ENCODE data around the gene PLSCR1. TPM values are rescaled to one million over a fixed set of nuclear protein-coding genes. Genes with fewer than 3 reads are reported as not detected.

The PLSCR1 gene
- total RNA-seq, 1 experiment from 2014 or later, result 58.1 TPM

- no peak for TF ChIP-seq CTCF (IDR thresholded peaks at IDR 0.05)
- TF ChIP-seq NFATC4 (CRISPR knock-in tag; IDR thresholded peaks at IDR 0.05), result no peak
- TF ChIP-seq TCF7 (CRISPR knock-in tag; IDR thresholded peaks at IDR 0.05; ENCODE audit: low read depth), result no peak
- no peak for TF ChIP-seq FOXJ3 (CRISPR knock-in tag; IDR thresholded peaks at IDR 0.05; ENCODE audit: borderline replicate concordance)
Measured at GRCh38 chr3:146542978-146543377, 1.4 kb downstream of the PLSCR1 start (continued).

- no peak for TF ChIP-seq NR2C2 (CRISPR knock-in tag; IDR thresholded peaks at IDR 0.05)
- no peak for TF ChIP-seq GTF2I (CRISPR knock-in tag; conservative IDR thresholded peaks at IDR 0.05)
- no peak for TF ChIP-seq ZNF512 (CRISPR knock-in tag; IDR thresholded peaks at IDR 0.05; ENCODE audit: borderline replicate concordance)
- no peak for TF ChIP-seq MYBL2 (CRISPR knock-in tag; IDR thresholded peaks at IDR 0.05)
- no peak for TF ChIP-seq NR3C1 (CRISPR knock-in tag; conservative IDR thresholded peaks at IDR 0.05; ENCODE audit: low read depth)
- TF ChIP-seq ZNF671 (CRISPR knock-in tag; IDR thresholded peaks at IDR 0.05), result no peak
- TF ChIP-seq ZNF281 (CRISPR knock-in tag; IDR thresholded peaks at IDR 0.05), result no peak
- TF ChIP-seq ZNF138 (CRISPR knock-in tag; conservative IDR thresholded peaks at IDR 0.05), result no peak
- TF ChIP-seq USF2 (CRISPR knock-in tag; IDR thresholded peaks at IDR 0.05), result no peak
- no peak for TF ChIP-seq CREB1 (CRISPR knock-in tag; IDR thresholded peaks at IDR 0.05)
- no peak for TF ChIP-seq ZNF121 (CRISPR knock-in tag; IDR thresholded peaks at IDR 0.05)
- TF ChIP-seq SMAD3 (CRISPR knock-in tag; IDR thresholded peaks at IDR 0.05; ENCODE audit: borderline replicate concordance), result no peak
- no peak for TF ChIP-seq ATF1 (CRISPR knock-in tag; IDR thresholded peaks at IDR 0.05)
- Mint-ChIP-seq H3K4me3 (peak overlapping the region; percentile 44), H3K4me1 (peaks cover 36% of the 10 kb centered on the region), H3K36me3 (peaks cover 39% of the 10 kb centered on the region), H3K27me3 (ENCODE audit: low read depth) (peaks cover 7% of the 10 kb centered on the region), H3K9me3 (peaks cover 17% of the 10 kb centered on the region), H3K27ac (no peak overlapping the region)
- ATAC-seq (no peak), DNase-seq (ENCODE audit: low spot score) (no peak)
- CTCF ChIA-PET, result no interaction called here
- POLR2A ChIA-PET, result no interaction called here
Measured at GRCh38 chr3:146542179-146542578, 2.2 kb downstream of the PLSCR1 start.

- Mint-ChIP-seq H3K36me3 (peaks cover 39% of the 10 kb centered on the region), H3K27me3 (ENCODE audit: low read depth) (peaks cover 1% of the 10 kb centered on the region; the same call in 1 of the 2 replicates), H3K4me1 (peaks cover 47% of the 10 kb centered on the region), H3K27ac (no peak overlapping the region), H3K4me3 (no peak overlapping the region), H3K9me3 (peaks cover 17% of the 10 kb centered on the region)
- ChIA-PET POLR2A (no interaction called here), CTCF (no interaction called here)
- no peak for ATAC-seq
- no peak for DNase-seq (ENCODE audit: low spot score)
- no peak for TF ChIP-seq ZNF281 (CRISPR knock-in tag; IDR thresholded peaks at IDR 0.05)
- TF ChIP-seq ZMAT4 (CRISPR knock-in tag; IDR thresholded peaks at IDR 0.05), result no peak
- no peak for TF ChIP-seq FOXP1 (CRISPR knock-in tag; IDR thresholded peaks at IDR 0.05; ENCODE audit: borderline replicate concordance)
- TF ChIP-seq AFF4 (CRISPR knock-in tag; IDR thresholded peaks at IDR 0.05; ENCODE audit: borderline replicate concordance), result no peak
- TF ChIP-seq GTF2I (CRISPR knock-in tag; conservative IDR thresholded peaks at IDR 0.05), result no peak
- no peak for TF ChIP-seq ZNF416 (CRISPR knock-in tag; IDR thresholded peaks at IDR 0.05)
Measured at GRCh38 chr3:146540978-146541377, 3.4 kb downstream of the PLSCR1 start.
